SK-N-SH (cell line): ENCODE data around the gene WDTC1. TPM values are rescaled to one million over a fixed set of nuclear protein-coding genes. Genes with fewer than 3 reads are reported as not detected.

Source experiments
- CTCF ChIA-PET: fragments of 300-600, 350-600 bp; formaldehyde crosslinking; extraction: SDS; loops from one replicate; lab custom pipeline; 2021; lab: Yijun Ruan, JAX
- POLR2A ChIA-PET: fragments of 350-600 bp; sonication (Branson Sonifier 250); formaldehyde crosslinking; extraction: SDS; loops from one replicate; lab custom pipeline; 2020; ENCODE audit warnings: antibody characterized with exemption, inconsistent platforms; lab: Yijun Ruan, JAX
- DNase-seq: peaks from one replicate; pipeline ENCODE4 v3.0.0; 2012
- H2AFZ ChIP-seq: fragments of 200-600 bp; sonication (generic); 2 replicates; pipeline ENCODE4 v1.8.1; 2016; ENCODE audit warnings: antibody characterized with exemption, mild to moderate bottlenecking, low read depth
- H3F3A ChIP-seq: fragments of 200-600 bp; sonication (generic); replicated peaks from 2 replicates; pipeline ENCODE3; 2016; ENCODE audit warnings: antibody characterized with exemption, mild to moderate bottlenecking; ENCODE audit not compliant: insufficient read depth
- H3K27ac ChIP-seq, 2 experiments: fragments of 200-500 bp in 1 of 2; fragments of 200-600 bp in 1 of 2; sonication (Bioruptor generic) in 1 of 2; sonication (generic), shearing (Covaris generic) in 1 of 2; 2 replicates each; pipeline versions ENCODE4 v1.5.1 to v1.6.1; 2014 to 2016; ENCODE audit warnings: low read depth in 2 of 2, inconsistent platforms in 1 of 2, low read length in 1 of 2, mild to moderate bottlenecking in 1 of 2, mixed read lengths in 1 of 2
- H3K27me3 ChIP-seq: fragments of 200-600 bp; sonication (generic), shearing (Covaris generic); 2 replicates; pipeline ENCODE4 v1.6.1; 2016; ENCODE audit warnings: mixed run types; ENCODE audit not compliant: insufficient read depth
- H3K36me3 ChIP-seq, 2 experiments: fragments of 200-500 bp in 1 of 2; fragments of 200-600 bp in 1 of 2; sonication (Bioruptor generic) in 1 of 2; sonication (generic) in 1 of 2; replicated peaks in 1 of 2; 2 replicates each; pipeline versions ENCODE3 to v1.5.1; 2014 to 2016; ENCODE audit warnings: low read length in 1 of 2, mild to moderate bottlenecking in 1 of 2; ENCODE audit not compliant: insufficient read depth in 2 of 2, control insufficient read depth in 1 of 2
- H3K4me1 ChIP-seq, 2 experiments: fragments of 200-500 bp in 1 of 2; fragments of 200-600 bp in 1 of 2; sonication (Bioruptor generic) in 1 of 2; sonication (generic), shearing (Covaris generic) in 1 of 2; 2 replicates each; pipeline versions ENCODE4 v1.5.1 to v1.6.1; 2014 to 2016; ENCODE audit warnings: low read depth in 1 of 2, low read length in 1 of 2, mixed run types in 1 of 2; ENCODE audit not compliant: insufficient read depth in 2 of 2, control insufficient read depth in 1 of 2
- H3K4me2 ChIP-seq: fragments of 200-600 bp; sonication (generic), shearing (Covaris generic); 2 replicates; pipeline ENCODE4 v1.6.1; 2017; ENCODE audit warnings: mixed run types
- H3K4me3 ChIP-seq, 2 experiments: fragments of 200-500 bp in 1 of 2; fragments of 200-600 bp in 1 of 2; sonication (Bioruptor generic) in 1 of 2; sonication (generic), shearing (Covaris generic) in 1 of 2; 2 replicates each; pipeline versions ENCODE4 v1.5.1 to v1.8.1; 2014 to 2016; ENCODE audit warnings: low read depth in 2 of 2, inconsistent platforms in 1 of 2, low read length in 1 of 2, mild to moderate bottlenecking in 1 of 2, mixed read lengths in 1 of 2, moderate library complexity in 1 of 2
- H3K79me2 ChIP-seq: fragments of 200-600 bp; sonication (generic); 2 replicates; pipeline ENCODE4 v1.8.1; 2017; ENCODE audit warnings: mild to moderate bottlenecking; ENCODE audit not compliant: insufficient read depth
- H3K9ac ChIP-seq: fragments of 200-600 bp; sonication (generic); 2 replicates; pipeline ENCODE4 v1.6.1; 2017; ENCODE audit warnings: mixed run types
- H3K9me2 ChIP-seq: fragments of 200-600 bp; sonication (generic); 2 replicates; pipeline ENCODE4 v1.6.1; 2017; ENCODE audit warnings: mixed run types
- H3K9me3 ChIP-seq: fragments of 200-600 bp; sonication (generic); 2 replicates; pipeline ENCODE4 v1.6.1; 2017; ENCODE audit warnings: mixed run types, mild to moderate bottlenecking, moderate library complexity
- H4K20me1 ChIP-seq: fragments of 200-600 bp; sonication (generic); 2 replicates; pipeline ENCODE4 v1.6.1; 2017; ENCODE audit warnings: mild to moderate bottlenecking, mixed run types; ENCODE audit not compliant: insufficient read depth
- CHD2 ChIP-seq: fragments of 150-350 bp; IDR thresholded peaks from 2 replicates; pipeline ENCODE4 v1.6.1; 2018; ENCODE audit warnings: low read length; ENCODE audit not compliant: partially characterized antibody
- EP300 ChIP-seq, 2 experiments: IDR thresholded peaks; 2 replicates each; pipeline versions ENCODE4 v1.4.0 to v1.6.1; 2012; ENCODE audit warnings: borderline replicate concordance in 1 of 2, low read depth in 1 of 2, low read length in 1 of 2
- GATA2 ChIP-seq: sonication (generic); formaldehyde crosslinking; IDR thresholded peaks from 2 replicates; pipeline ENCODE4 v1.5.0; 2020; ENCODE audit warnings: mild to moderate bottlenecking, missing genetic modification reagents
- JUND ChIP-seq: IDR thresholded peaks from 2 replicates; pipeline ENCODE4 v1.4.0; 2012
- POLR2AphosphoS5 ChIP-seq: IDR thresholded peaks from 2 replicates; pipeline ENCODE4 v1.6.1; 2012; ENCODE audit warnings: low read depth, low read length
- REST ChIP-seq: IDR thresholded peaks from 2 replicates; pipeline ENCODE4 v1.6.1; 2012; ENCODE audit warnings: mild to moderate bottlenecking, low read depth, low read length, moderate library complexity
- RFX5 ChIP-seq: IDR thresholded peaks from 2 replicates; pipeline ENCODE4 v1.6.1; 2012; ENCODE audit warnings: mild to moderate bottlenecking, improper control_type of control experiment, low read length
- SIN3A ChIP-seq: IDR thresholded peaks from 2 replicates; pipeline ENCODE4 v1.6.1; 2012; ENCODE audit warnings: low read depth, mild to moderate bottlenecking, low read length, moderate library complexity, borderline replicate concordance
- YY1 ChIP-seq: IDR thresholded peaks from 2 replicates; pipeline ENCODE4 v1.4.0; 2012; ENCODE audit warnings: low read depth, mild to moderate bottlenecking
- WGBS: methylation state at CpG from one replicate; pipeline ENCODE4 v1.1.6; 2017; ENCODE audit warnings: low lambda C conversion rate; 5-methylcytosine and 5-hydroxymethylcytosine counted together
- polyA plus RNA-seq, 3 experiments: library from polyadenylated mRNA; depleted of rRNA; stranded (reverse); fragments of >200 nt; gene quantifications; 2 replicates each; pipeline ENCODE4 v1.2.3, GENCODE V29; 2012
- TF ChIP-seq, protein P1 (sequence below): fragments of 200-600 bp; sonication (generic); IDR thresholded peaks from 2 replicates; pipeline ENCODE4 v1.6.1; 2017; ENCODE audit warnings: antibody characterized with exemption, mild to moderate bottlenecking, moderate library complexity

Gene WDTC1
- polyA plus RNA-seq, 1 of the 3 experiments (the other 2 are of a cell fraction) = 12.0 TPM

- TF ChIP-seq YY1 (no peak), REST (no peak), GATA2 (CRISPR knock-in tag) (no peak), POLR2AphosphoS5 (no peak), SIN3A (no peak), JUND (no peak)
- TF ChIP-seq, protein P1, sequence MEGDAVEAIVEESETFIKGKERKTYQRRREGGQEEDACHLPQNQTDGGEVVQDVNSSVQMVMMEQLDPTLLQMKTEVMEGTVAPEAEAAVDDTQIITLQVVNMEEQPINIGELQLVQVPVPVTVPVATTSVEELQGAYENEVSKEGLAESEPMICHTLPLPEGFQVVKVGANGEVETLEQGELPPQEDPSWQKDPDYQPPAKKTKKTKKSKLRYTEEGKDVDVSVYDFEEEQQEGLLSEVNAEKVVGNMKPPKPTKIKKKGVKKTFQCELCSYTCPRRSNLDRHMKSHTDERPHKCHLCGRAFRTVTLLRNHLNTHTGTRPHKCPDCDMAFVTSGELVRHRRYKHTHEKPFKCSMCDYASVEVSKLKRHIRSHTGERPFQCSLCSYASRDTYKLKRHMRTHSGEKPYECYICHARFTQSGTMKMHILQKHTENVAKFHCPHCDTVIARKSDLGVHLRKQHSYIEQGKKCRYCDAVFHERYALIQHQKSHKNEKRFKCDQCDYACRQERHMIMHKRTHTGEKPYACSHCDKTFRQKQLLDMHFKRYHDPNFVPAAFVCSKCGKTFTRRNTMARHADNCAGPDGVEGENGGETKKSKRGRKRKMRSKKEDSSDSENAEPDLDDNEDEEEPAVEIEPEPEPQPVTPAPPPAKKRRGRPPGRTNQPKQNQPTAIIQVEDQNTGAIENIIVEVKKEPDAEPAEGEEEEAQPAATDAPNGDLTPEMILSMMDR = no peak
- TF ChIP-seq, all 33 proteins: peak for 0
These were observed 63.5 kb downstream of the WDTC1 start (continued) for GRCh38 chr1:27297903-27298302.

DNA sequence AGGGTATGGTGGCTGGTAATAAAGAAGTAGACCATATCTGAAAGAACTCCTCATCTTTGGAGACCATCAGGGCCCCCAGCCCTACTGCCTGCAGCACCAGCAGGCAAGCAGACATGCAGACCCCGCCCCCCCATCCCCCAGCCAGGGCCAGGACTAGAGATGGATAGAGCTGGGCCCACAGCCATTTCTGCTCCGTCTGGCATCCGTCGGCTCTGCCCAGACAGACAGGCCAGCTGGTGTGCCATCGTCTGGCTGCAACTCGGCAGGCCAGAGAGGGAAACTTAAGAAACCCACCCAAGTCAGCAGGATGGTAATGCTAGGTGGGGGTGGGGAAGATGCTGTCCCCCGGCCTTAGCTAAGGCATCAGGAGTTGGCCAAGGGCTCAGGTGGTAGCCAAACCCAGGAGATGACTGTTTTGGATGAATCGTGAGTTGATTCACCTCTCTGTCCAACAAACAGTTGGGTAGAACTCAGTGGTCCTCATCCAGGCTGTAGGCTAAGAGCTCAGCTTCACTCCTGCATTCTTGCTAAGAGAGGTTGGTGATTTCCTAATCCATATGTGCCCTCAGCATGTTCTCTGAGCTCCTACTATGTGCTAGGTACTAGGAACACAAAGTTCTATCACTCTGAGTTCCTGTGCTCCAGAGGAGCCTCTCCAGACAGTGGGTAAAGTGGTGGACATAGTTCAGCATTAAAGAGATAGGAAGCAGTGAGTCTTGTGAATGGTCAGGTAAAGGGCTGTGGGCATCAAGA, 64.4 kb downstream of the WDTC1 start:
- H3K4me2 ChIP-seq = peak overlapping the region; percentile 57
- TF ChIP-seq EP300 (IDR thresholded peaks at IDR 0.05; ENCODE audit: borderline replicate concordance in 1 of 2, low read depth in 1 of 2, low read length in 1 of 2) (peak in 1 of 2 experiments; percentile 27; a peak in 1 of 4 replicates), RFX5 (no peak), CHD2 (peak; percentile 76)
- H2AFZ ChIP-seq = peak overlapping the region; percentile 79; the same call in 1 of the 2 replicates
- WGBS = 42% methylated on average over 6 of the region's 8 CpGs
- no peaks in the 10 kb centered on the region for H4K20me1 ChIP-seq
- H3K9ac ChIP-seq = peak overlapping the region; percentile 49; the same call in 1 of the 2 replicates
- H3K27ac ChIP-seq = peak overlapping the region; percentile 92 to 99
- no peaks in the 10 kb centered on the region for H3K9me2 ChIP-seq
- ChIA-PET CTCF (interaction anchor here (0.6 to 23.3 kb wide), 27 partner anchors 8 to 371 kb away, joined by 3 to 731 read pairs (median 5); partner anchors contain the start of genes CD164L2, GPR3, MAP3K6 and SLC9A1), POLR2A (interaction anchor here (0.6 to 3.1 kb wide), 6 partner anchors 20 to 144 kb away, joined by 3 to 24 read pairs (median 7); partner anchors contain the start of genes MAP3K6 and SLC9A1)
- no peak overlapping the region for H3K4me3 ChIP-seq
- H3F3A ChIP-seq = peaks cover 23% of the 10 kb centered on the region
- peak; percentile 67 for DNase-seq
- H3K9me3 ChIP-seq = no peaks in the 10 kb centered on the region
- peaks cover 28 to 52% of the 10 kb centered on the region in 2 experiments for H3K4me1 ChIP-seq
- no peaks in the 10 kb centered on the region for H3K27me3 ChIP-seq
- peaks cover 3 to 39% of the 10 kb centered on the region in 2 experiments for H3K36me3 ChIP-seq
- no peaks in the 10 kb centered on the region for H3K79me2 ChIP-seq
